Fibroblast of lung (primary cell): ENCODE measurements around the gene CMTM5. TPM values are rescaled to one million over a fixed set of nuclear protein-coding genes. Genes with fewer than 3 reads are reported as not detected.

ENCODE experiments used
- DNase-seq, 2 donors: peaks; one replicate each; pipeline versions ENCODE4 v3.0.0 to v3.0.0-alpha.2; 2010; ENCODE audit warnings: low read depth in 2 of 2
- H2AFZ ChIP-seq: 2 replicates; pipeline ENCODE4 v1.5.1; 2012; ENCODE audit warnings: low read length, control low read depth, inconsistent platforms
- H3K27ac ChIP-seq: 2 replicates; pipeline ENCODE4 v1.5.1; 2011; ENCODE audit warnings: low read length, control low read depth; ENCODE audit not compliant: insufficient read depth
- H3K27me3 ChIP-seq: 2 replicates; pipeline ENCODE4 v1.5.1; 2011; ENCODE audit warnings: mild to moderate bottlenecking, low read length; ENCODE audit not compliant: control insufficient read depth, insufficient read depth
- H3K36me3 ChIP-seq: 2 replicates; pipeline ENCODE4 v1.5.1; 2011; ENCODE audit warnings: low read length; ENCODE audit not compliant: control insufficient read depth, insufficient read depth
- H3K4me1 ChIP-seq: 2 replicates; pipeline ENCODE4 v1.5.1; 2011; ENCODE audit warnings: low read length; ENCODE audit not compliant: control insufficient read depth, insufficient read depth; ENCODE audit errors: extremely low read depth
- H3K4me2 ChIP-seq: 2 replicates; pipeline ENCODE4 v1.5.1; 2011; ENCODE audit warnings: low read length, control low read depth; ENCODE audit not compliant: insufficient read depth; ENCODE audit errors: extremely low read depth
- H3K4me3 ChIP-seq, 4 experiments: fragments of 200-600 bp in 1 of 4; sonication (generic) in 1 of 4; replicated peaks in 1 of 4; 2 replicates each; pipeline ENCODE4 v1.5.1; 2011 to 2016; ENCODE audit warnings: low read length in 4 of 4, low read depth in 3 of 4, mild to moderate bottlenecking in 3 of 4, control low read depth in 2 of 4, inconsistent platforms in 1 of 4, mixed read lengths in 1 of 4; ENCODE audit not compliant: insufficient read depth in 1 of 4; ENCODE audit errors: control extremely low read depth in 1 of 4
- H3K79me2 ChIP-seq: 2 replicates; pipeline ENCODE4 v1.5.1; 2012; ENCODE audit warnings: mild to moderate bottlenecking, low read length, inconsistent platforms; ENCODE audit not compliant: control insufficient read depth, insufficient read depth
- H3K9ac ChIP-seq: 2 replicates; pipeline ENCODE4 v1.5.1; 2011; ENCODE audit warnings: mild to moderate bottlenecking, low read length, control low read depth; ENCODE audit not compliant: insufficient read depth
- H3K9me3 ChIP-seq: 2 replicates; pipeline ENCODE4 v1.5.1; 2012; ENCODE audit warnings: low read depth, low read length; ENCODE audit not compliant: control insufficient read depth, insufficient read depth
- H4K20me1 ChIP-seq: 2 replicates; pipeline ENCODE4 v1.5.1; 2011; ENCODE audit warnings: low read length; ENCODE audit not compliant: control insufficient read depth, insufficient read depth; ENCODE audit errors: extremely low read depth
- EZH2 ChIP-seq: IDR thresholded peaks from 2 replicates; pipeline ENCODE4 v1.5.1; 2012; ENCODE audit warnings: low read length, control low read depth, mild to moderate bottlenecking; ENCODE audit errors: missing control alignments
- polyA plus RNA-seq, 2 donors: library from polyadenylated mRNA; depleted of rRNA in 1 of 2; stranded (reverse) in 1 of 2; unstranded in 1 of 2; fragments of >200 nt; gene quantifications; 2 replicates each; pipeline ENCODE4 v1.2.1, GENCODE V29; 2011 to 2012; ENCODE audit warnings: missing spikeins in 1 of 2
- total RNA-seq: library from RNA; depleted of rRNA; stranded (reverse); fragments of >200 nt; gene quantifications from 2 replicates; pipeline ENCODE4 v1.2.1, GENCODE V29; 2014
- TF ChIP-seq, protein P1 (sequence below), 2 donors: IDR thresholded peaks in 1 of 2; conservative IDR thresholded peaks in 1 of 2; 1 replicate in 1 of 2; 2 replicates in 1 of 2; pipeline ENCODE4 v1.5.1; 2011 to 2012; ENCODE audit warnings: low read length in 2 of 2, control low read depth in 1 of 2, inconsistent platforms in 1 of 2, low read depth in 1 of 2, mild to moderate bottlenecking in 1 of 2

CMTM5 gene
- total and polyA plus RNA-seq, 2 donors (not counting 1 experiment from before 2014, with no cell fraction given): 0.08 to 0.33 TPM

- Histone ChIP-seq H3K27me3 (no peaks in the 10 kb centered on the region), H3K4me1 (no peaks in the 10 kb centered on the region), H3K79me2 (no peaks in the 10 kb centered on the region), H3K4me2 (no peak overlapping the region), H3K36me3 (no peaks in the 10 kb centered on the region), H3K9ac (no peak overlapping the region), H3K9me3 (no peaks in the 10 kb centered on the region), H3K4me3 (no peak overlapping the region), H2AFZ (no peak overlapping the region), H3K27ac (no peak overlapping the region), H4K20me1 (no peaks in the 10 kb centered on the region)
- TF ChIP-seq, protein P1, sequence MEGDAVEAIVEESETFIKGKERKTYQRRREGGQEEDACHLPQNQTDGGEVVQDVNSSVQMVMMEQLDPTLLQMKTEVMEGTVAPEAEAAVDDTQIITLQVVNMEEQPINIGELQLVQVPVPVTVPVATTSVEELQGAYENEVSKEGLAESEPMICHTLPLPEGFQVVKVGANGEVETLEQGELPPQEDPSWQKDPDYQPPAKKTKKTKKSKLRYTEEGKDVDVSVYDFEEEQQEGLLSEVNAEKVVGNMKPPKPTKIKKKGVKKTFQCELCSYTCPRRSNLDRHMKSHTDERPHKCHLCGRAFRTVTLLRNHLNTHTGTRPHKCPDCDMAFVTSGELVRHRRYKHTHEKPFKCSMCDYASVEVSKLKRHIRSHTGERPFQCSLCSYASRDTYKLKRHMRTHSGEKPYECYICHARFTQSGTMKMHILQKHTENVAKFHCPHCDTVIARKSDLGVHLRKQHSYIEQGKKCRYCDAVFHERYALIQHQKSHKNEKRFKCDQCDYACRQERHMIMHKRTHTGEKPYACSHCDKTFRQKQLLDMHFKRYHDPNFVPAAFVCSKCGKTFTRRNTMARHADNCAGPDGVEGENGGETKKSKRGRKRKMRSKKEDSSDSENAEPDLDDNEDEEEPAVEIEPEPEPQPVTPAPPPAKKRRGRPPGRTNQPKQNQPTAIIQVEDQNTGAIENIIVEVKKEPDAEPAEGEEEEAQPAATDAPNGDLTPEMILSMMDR (conservative IDR thresholded peaks at IDR 0.05 in 1 of 2, IDR thresholded peaks at IDR 0.05 in 1 of 2; ENCODE audit: low read depth in 1 of 2, low read length in 2 of 2): peak; percentile 93 to 94
- no peak for TF ChIP-seq EZH2
- DNase-seq: peak; percentile 10 to 42
Measured at GRCh38 chr14:23379366-23380196, 2.7 kb downstream of the CMTM5 start.

- no peaks in the 10 kb centered on the region for H3K4me1 ChIP-seq
- H4K20me1 ChIP-seq: no peaks in the 10 kb centered on the region
- H3K27ac ChIP-seq: no peak overlapping the region
Measured at GRCh38 chr14:23380197-23380914, 3.5 kb downstream of the CMTM5 start.

DNA sequence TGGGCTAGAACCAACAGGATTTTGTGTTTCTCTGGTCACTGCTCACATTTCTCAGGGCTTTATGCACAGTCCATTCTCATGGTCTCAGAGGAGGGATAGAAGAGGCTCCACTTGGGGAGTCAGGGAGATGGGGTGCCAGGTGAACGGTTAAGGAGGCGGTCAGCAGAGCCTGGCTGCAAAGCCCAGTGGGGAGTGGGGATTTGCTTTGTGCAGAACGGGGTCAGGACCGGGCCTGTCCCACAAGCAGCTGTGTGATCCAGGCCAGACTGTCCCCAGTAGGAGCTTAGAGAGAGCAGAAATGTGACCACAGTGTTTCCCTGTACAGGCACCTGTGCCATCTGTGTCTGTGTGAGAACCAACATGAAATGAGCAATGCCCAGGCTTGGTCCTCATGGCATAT, 4.1 kb downstream of the CMTM5 start:
- Histone ChIP-seq H3K4me3 (no peak overlapping the region), H4K20me1 (no peaks in the 10 kb centered on the region), H3K4me2 (no peak overlapping the region), H3K4me1 (no peaks in the 10 kb centered on the region), H3K9me3 (no peaks in the 10 kb centered on the region), H3K36me3 (no peaks in the 10 kb centered on the region), H3K27me3 (no peaks in the 10 kb centered on the region), H3K27ac (no peak overlapping the region), H3K79me2 (no peaks in the 10 kb centered on the region), H2AFZ (no peak overlapping the region), H3K9ac (no peak overlapping the region)
- DNase-seq: no peak
- TF ChIP-seq, protein P1 (conservative IDR thresholded peaks at IDR 0.05 in 1 of 2, IDR thresholded peaks at IDR 0.05 in 1 of 2; ENCODE audit: low read depth in 1 of 2, low read length in 2 of 2): no peak
- TF ChIP-seq EZH2: no peak

More at GRCh38 chr14:23380197-23380914, 3.5 kb downstream of the CMTM5 start:
- Histone ChIP-seq H3K9me3 (no peaks in the 10 kb centered on the region), H3K36me3 (no peaks in the 10 kb centered on the region), H3K9ac (no peak overlapping the region), H3K27me3 (no peaks in the 10 kb centered on the region), H2AFZ (no peak overlapping the region), H3K4me3 (no peak overlapping the region), H3K4me2 (no peak overlapping the region), H3K79me2 (no peaks in the 10 kb centered on the region)
- DNase-seq: no peak
- TF ChIP-seq EZH2: no peak
- TF ChIP-seq, protein P1 (conservative IDR thresholded peaks at IDR 0.05 in 1 of 2, IDR thresholded peaks at IDR 0.05 in 1 of 2; ENCODE audit: low read depth in 1 of 2, low read length in 2 of 2): no peak
